Measurements from ENCODE around the gene ECE1.

DNA sequence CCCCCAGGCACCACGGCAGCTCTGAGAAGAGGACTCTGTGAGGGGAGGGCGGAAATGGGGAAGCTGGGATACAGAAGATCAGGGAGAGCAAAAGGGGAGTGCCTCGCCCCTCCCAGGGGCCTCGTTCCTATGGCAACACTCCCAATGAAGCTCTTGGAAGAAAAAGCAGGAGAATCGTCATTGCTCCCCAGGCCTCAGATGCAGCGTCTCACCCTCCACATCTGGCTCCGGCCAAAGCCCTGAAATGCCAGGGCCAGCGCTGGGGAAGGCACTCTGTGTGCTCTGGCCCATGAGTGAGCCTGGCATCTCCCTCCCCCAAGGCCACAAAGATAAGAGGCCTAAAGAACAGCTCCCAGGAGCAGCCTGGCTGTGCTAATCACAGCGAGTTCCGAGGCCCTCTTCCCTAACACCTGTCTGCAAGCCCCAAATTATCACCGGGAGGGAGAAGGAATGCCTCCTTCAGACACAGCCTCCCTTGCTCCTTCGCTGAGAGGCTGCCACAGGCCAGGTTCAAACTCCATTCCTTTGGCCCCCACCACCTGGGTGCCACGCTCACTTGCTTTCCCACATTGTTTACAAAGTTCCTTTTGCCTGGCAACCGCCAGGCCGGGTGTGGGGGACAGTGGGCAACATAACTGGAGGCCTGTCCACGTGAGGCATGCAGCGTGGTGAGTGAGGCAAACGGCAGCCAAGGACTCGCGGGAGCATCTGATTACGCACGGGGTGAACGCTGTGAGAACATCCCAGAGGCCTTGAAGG, 27.8 kb downstream of the ECE1 start:
- TF ChIP-seq, protein P1, sequence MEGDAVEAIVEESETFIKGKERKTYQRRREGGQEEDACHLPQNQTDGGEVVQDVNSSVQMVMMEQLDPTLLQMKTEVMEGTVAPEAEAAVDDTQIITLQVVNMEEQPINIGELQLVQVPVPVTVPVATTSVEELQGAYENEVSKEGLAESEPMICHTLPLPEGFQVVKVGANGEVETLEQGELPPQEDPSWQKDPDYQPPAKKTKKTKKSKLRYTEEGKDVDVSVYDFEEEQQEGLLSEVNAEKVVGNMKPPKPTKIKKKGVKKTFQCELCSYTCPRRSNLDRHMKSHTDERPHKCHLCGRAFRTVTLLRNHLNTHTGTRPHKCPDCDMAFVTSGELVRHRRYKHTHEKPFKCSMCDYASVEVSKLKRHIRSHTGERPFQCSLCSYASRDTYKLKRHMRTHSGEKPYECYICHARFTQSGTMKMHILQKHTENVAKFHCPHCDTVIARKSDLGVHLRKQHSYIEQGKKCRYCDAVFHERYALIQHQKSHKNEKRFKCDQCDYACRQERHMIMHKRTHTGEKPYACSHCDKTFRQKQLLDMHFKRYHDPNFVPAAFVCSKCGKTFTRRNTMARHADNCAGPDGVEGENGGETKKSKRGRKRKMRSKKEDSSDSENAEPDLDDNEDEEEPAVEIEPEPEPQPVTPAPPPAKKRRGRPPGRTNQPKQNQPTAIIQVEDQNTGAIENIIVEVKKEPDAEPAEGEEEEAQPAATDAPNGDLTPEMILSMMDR (IDR thresholded peaks at IDR 0.05) = no peak
- TF ChIP-seq EP300 (IDR thresholded peaks at IDR 0.05) (no peak), POLR2A (IDR thresholded peaks at IDR 0.05) (peak; percentile 18)

Measured in ovary (tissue), 3 donors.